IMR-90 (cell line): ENCODE results near the gene TUBB2B. TPM values are rescaled to one million over a fixed set of nuclear protein-coding genes. Genes with fewer than 3 reads are reported as not detected.

Experiments
- ATAC-seq: fragments of 200-7000 bp; cut with Tn5 transposase; 2 replicates; pipeline ENCODE4 v1.9.1; 2020; ENCODE audit warnings: low read depth, mild to moderate bottlenecking, moderate library complexity
- BruUV-seq: library from RNA; stranded (reverse); fragments of 400-500 nt; replicated peaks from 2 replicates; lab custom pipeline; 2021; lab: Mats Ljungman, UMichigan
- CTCF ChIA-PET: fragments of 300-600 bp; formaldehyde crosslinking; extraction: SDS; loops from one replicate; lab custom pipeline; 2021; ENCODE audit warnings: antibody characterized with exemption; lab: Yijun Ruan, JAX
- POLR2A ChIA-PET: fragments of 300-600 bp; sonication (Branson Sonifier 250); formaldehyde crosslinking; loops from one replicate; lab custom pipeline; 2022; ENCODE audit warnings: antibody characterized with exemption; ENCODE audit not compliant: unreplicated experiment; lab: Charles Lee
- DNase-seq: peaks from one replicate; pipeline ENCODE4 v3.0.0; 2013
- H2AFZ ChIP-seq: replicated peaks from 2 replicates; pipeline ENCODE3; 2013; ENCODE audit warnings: low read length, mild to moderate bottlenecking; ENCODE audit not compliant: poor library complexity
- H2AK5ac ChIP-seq: 2 replicates; pipeline ENCODE4 v1.6.1; 2013; ENCODE audit warnings: low read depth, low read length, inconsistent platforms
- H2AK9ac ChIP-seq: replicated peaks from 2 replicates; pipeline ENCODE3; 2013; ENCODE audit warnings: mild to moderate bottlenecking, low read depth, low read length, moderate library complexity; ENCODE audit not compliant: poor library complexity
- H2BK120ac ChIP-seq: 2 replicates; pipeline ENCODE4 v1.6.1; 2013; ENCODE audit warnings: low read depth, low read length, inconsistent platforms
- H2BK15ac ChIP-seq: 3 replicates; pipeline ENCODE4 v1.6.1; 2013; ENCODE audit warnings: low read depth, low read length, inconsistent platforms
- H2BK20ac ChIP-seq: 2 replicates; pipeline ENCODE4 v1.6.1; 2013; ENCODE audit warnings: low read depth, mild to moderate bottlenecking, inconsistent platforms, low read length, moderate library complexity
- H2BK5ac ChIP-seq: 2 replicates; pipeline ENCODE4 v1.6.1; 2013; ENCODE audit warnings: mild to moderate bottlenecking, low read depth, low read length, inconsistent platforms; ENCODE audit not compliant: poor library complexity, severe bottlenecking
- H3K14ac ChIP-seq: replicated peaks from 2 replicates; pipeline ENCODE4 v1.6.1; 2013; ENCODE audit warnings: low read depth, low read length, inconsistent platforms
- H3K18ac ChIP-seq: 2 replicates; pipeline ENCODE4 v1.6.1; 2013; ENCODE audit warnings: low read depth, low read length, control low read depth
- H3K23ac ChIP-seq: 2 replicates; pipeline ENCODE4 v1.6.1; 2013; ENCODE audit warnings: low read depth, low read length, inconsistent platforms
- H3K27ac ChIP-seq: 2 replicates; pipeline ENCODE4 v1.5.1; 2013; ENCODE audit warnings: mild to moderate bottlenecking, control low read depth, low read length; ENCODE audit not compliant: insufficient read depth
- H3K27me3 ChIP-seq: 2 replicates; pipeline ENCODE4 v1.6.1; 2013; ENCODE audit warnings: low read length; ENCODE audit not compliant: control insufficient read depth, insufficient read depth
- H3K36me3 ChIP-seq: 2 replicates; pipeline ENCODE4 v1.6.1; 2013; ENCODE audit warnings: low read length, mixed read lengths; ENCODE audit not compliant: control insufficient read depth, insufficient read depth
- H3K4ac ChIP-seq: 2 replicates; pipeline ENCODE4 v1.6.1; 2013; ENCODE audit warnings: low read depth, low read length, inconsistent platforms
- H3K4me1 ChIP-seq: 2 replicates; pipeline ENCODE4 v1.6.1; 2013; ENCODE audit warnings: low read length, mixed read lengths; ENCODE audit not compliant: control insufficient read depth, insufficient read depth
- H3K4me2 ChIP-seq: 2 replicates; pipeline ENCODE4 v1.6.1; 2013; ENCODE audit warnings: low read depth, mild to moderate bottlenecking, control low read depth, low read length, moderate library complexity
- H3K4me3 ChIP-seq: 2 replicates; pipeline ENCODE4 v1.5.1; 2013; ENCODE audit warnings: low read depth, mild to moderate bottlenecking, control low read depth, low read length, moderate library complexity; ENCODE audit not compliant: insufficient read depth
- H3K56ac ChIP-seq: 2 replicates; pipeline ENCODE4 v1.6.1; 2013; ENCODE audit warnings: low read length, inconsistent platforms; ENCODE audit not compliant: insufficient read depth; ENCODE audit errors: extremely low read depth
- H3K79me1 ChIP-seq, 2 experiments: 2 replicates each; pipeline ENCODE4 v1.6.1; 2013; ENCODE audit warnings: low read length in 2 of 2, inconsistent platforms in 1 of 2, low read depth in 1 of 2
- H3K9ac ChIP-seq: 2 replicates; pipeline ENCODE4 v1.6.1; 2013; ENCODE audit warnings: low read depth, low read length, control low read depth
- H3K9me1 ChIP-seq: 2 replicates; pipeline ENCODE4 v1.6.1; 2013; ENCODE audit warnings: low read length, inconsistent platforms; ENCODE audit not compliant: insufficient read depth
- H3K9me3 ChIP-seq: 2 replicates; pipeline ENCODE4 v1.6.1; 2013; ENCODE audit warnings: low read length; ENCODE audit not compliant: control insufficient read depth, insufficient read depth
- H4K20me1 ChIP-seq: 2 replicates; pipeline ENCODE4 v1.6.1; 2013; ENCODE audit warnings: low read length, inconsistent platforms; ENCODE audit not compliant: insufficient read depth
- H4K5ac ChIP-seq: 2 replicates; pipeline ENCODE4 v1.6.1; 2013; ENCODE audit warnings: mild to moderate bottlenecking, low read depth, low read length, control low read depth
- H4K8ac ChIP-seq, 2 experiments: 2 replicates each; pipeline ENCODE4 v1.6.1; 2013; ENCODE audit warnings: low read depth in 2 of 2, low read length in 2 of 2, control low read depth in 1 of 2, inconsistent platforms in 1 of 2
- H4K91ac ChIP-seq: 2 replicates; pipeline ENCODE4 v1.6.1; 2013; ENCODE audit warnings: low read depth, low read length, inconsistent platforms; ENCODE audit not compliant: insufficient read depth
- BHLHE40 ChIP-seq: fragments of 150-350 bp; IDR thresholded peaks from 2 replicates; pipeline ENCODE4 v1.6.1; 2016; ENCODE audit warnings: mild to moderate bottlenecking, low read depth, low read length
- CEBPB ChIP-seq: IDR thresholded peaks from 2 replicates; pipeline ENCODE4 v1.6.1; 2012; ENCODE audit warnings: low read depth, low read length, improper control_type of control experiment
- CHD1 ChIP-seq: IDR thresholded peaks from 2 replicates; pipeline ENCODE4 v1.6.1; 2012; ENCODE audit warnings: low read depth, low read length, improper control_type of control experiment
- CTCF ChIP-seq: conservative IDR thresholded peaks from 2 replicates; pipeline ENCODE4 v1.5.1; 2012; ENCODE audit warnings: mild to moderate bottlenecking, low read depth, low read length, improper control_type of control experiment
- ELK1 ChIP-seq: fragments of 150-350 bp; IDR thresholded peaks from 2 replicates; pipeline ENCODE4 v1.6.1; 2016; ENCODE audit warnings: low read depth, mild to moderate bottlenecking, low read length, moderate library complexity, borderline replicate concordance
- FOS ChIP-seq: fragments of 150-350 bp; IDR thresholded peaks from 2 replicates; pipeline ENCODE4 v1.6.1; 2016; ENCODE audit warnings: low read depth, low read length
- MAFK ChIP-seq: IDR thresholded peaks from 2 replicates; pipeline ENCODE4 v1.6.1; 2012; ENCODE audit warnings: low read depth, low read length, improper control_type of control experiment
- MAZ ChIP-seq: IDR thresholded peaks from 2 replicates; pipeline ENCODE4 v1.6.1; 2012; ENCODE audit warnings: low read depth, mild to moderate bottlenecking, low read length, improper control_type of control experiment, moderate library complexity, borderline replicate concordance
- MXI1 ChIP-seq: IDR thresholded peaks from 2 replicates; pipeline ENCODE4 v1.6.1; 2012; ENCODE audit warnings: low read depth, mild to moderate bottlenecking, low read length, moderate library complexity, borderline replicate concordance
- NFE2L2 ChIP-seq: fragments of 150-350 bp; IDR thresholded peaks from 2 replicates; pipeline ENCODE4 v1.6.1; 2016; ENCODE audit warnings: low read depth, mild to moderate bottlenecking, low read length
- POLR2A ChIP-seq: IDR thresholded peaks from 2 replicates; pipeline ENCODE4 v1.6.1; 2012; ENCODE audit warnings: mild to moderate bottlenecking, low read depth, low read length
- RAD21 ChIP-seq: IDR thresholded peaks from 2 replicates; pipeline ENCODE4 v1.6.1; 2012; ENCODE audit warnings: low read length, improper control_type of control experiment
- RCOR1 ChIP-seq: IDR thresholded peaks from 2 replicates; pipeline ENCODE4 v1.6.1; 2012; ENCODE audit warnings: mild to moderate bottlenecking, low read length, improper control_type of control experiment; ENCODE audit not compliant: insufficient replicate concordance
- RFX5 ChIP-seq: IDR thresholded peaks from 2 replicates; pipeline ENCODE4 v1.8.0; 2012; ENCODE audit warnings: low read depth, mild to moderate bottlenecking, low read length, moderate library complexity
- SMC3 ChIP-seq: fragments of 150-350 bp; IDR thresholded peaks from 2 replicates; pipeline ENCODE4 v1.6.1; 2016; ENCODE audit warnings: low read depth, mild to moderate bottlenecking, antibody characterized with exemption, low read length, moderate library complexity
- USF2 ChIP-seq: fragments of 150-350 bp; IDR thresholded peaks from 2 replicates; pipeline ENCODE4 v1.6.1; 2017; ENCODE audit warnings: mild to moderate bottlenecking, antibody characterized with exemption, low read length, low read depth
- WGBS, 2 experiments: methylation state at CpG; one replicate each; pipeline versions ENCODE4 v1.1.5 to v1.1.7; 2013; ENCODE audit warnings: missing lambda C conversion rate in 2 of 2; ENCODE audit not compliant: insufficient read length in 1 of 2; ENCODE audit errors: extremely low coverage in 2 of 2; 5-methylcytosine and 5-hydroxymethylcytosine counted together
- dilution Hi-C: fragments of 300-500 bp; cut with HindIII; formaldehyde crosslinking; loops from one replicate; pipeline ENCODE4 v1.14.3; 2018; ENCODE audit warnings: low sequenced_read_pairs; ENCODE audit not compliant: unreplicated experiment
- in situ Hi-C: fragments of 300-500 bp; cut with MboI; formaldehyde crosslinking; loops from 3 replicates; pipeline ENCODE4 v1.14.3; 2019; ENCODE audit warnings: low sequenced_read_pairs, inconsistent platforms, mixed read lengths
- intact Hi-C: fragments of 100-400 bp; cut with micrococcal nuclease; formaldehyde crosslinking; loops from 2 replicates; pipeline ENCODE4 v1.10.0; 2022
- polyA plus RNA-seq, 3 experiments: library from polyadenylated mRNA; depleted of rRNA; stranded (reverse); fragments of >200 nt; gene quantifications; 2 replicates each; pipeline ENCODE4 v1.2.3, GENCODE V29; 2012; ENCODE audit warnings: low replicate concordance in 1 of 3
- total RNA-seq: library from RNA; depleted of rRNA; stranded (reverse); fragments of >200 nt; gene quantifications from 2 replicates; pipeline ENCODE4 v1.2.3, GENCODE V29; 2012

The TUBB2B gene
- total and polyA plus RNA-seq, 2 of the 4 experiments (the other 2 are of a cell fraction) = 13.6 to 21.1 TPM

- Histone ChIP-seq H3K4me2 (peak overlapping the region; percentile 91; the same call in 1 of the 2 replicates), H4K91ac (no peak overlapping the region), H3K36me3 (no peaks in the 10 kb centered on the region), H2BK15ac (no peak overlapping the region), H3K27me3 (peaks cover 1% of the 10 kb centered on the region; the same call in 1 of the 2 replicates), H2AK5ac (no peak overlapping the region; the same call in 1 of the 2 replicates), H3K18ac (no peak overlapping the region), H3K9ac (no peak overlapping the region), H3K4me3 (peak overlapping the region; percentile 46), H3K27ac (no peak overlapping the region), H2AFZ (peak overlapping the region; percentile 93), H4K5ac (no peak overlapping the region; the same call in 1 of the 2 replicates), H4K8ac (peak overlapping the region in 1 of 2 experiments; percentile 1; a peak in 2 of 4 replicates), H3K23ac (no peak overlapping the region), H2BK5ac (no peak overlapping the region), H2BK20ac (no peak overlapping the region), H3K56ac (no peak overlapping the region), H3K79me1 (peaks cover 19 to 36% of the 10 kb centered on the region in 2 experiments; a peak in 3 of 4 replicates), H3K9me3 (no peaks in the 10 kb centered on the region), H3K9me1 (no peaks in the 10 kb centered on the region; the same call in 1 of the 2 replicates), H2AK9ac (peak overlapping the region; percentile 48), H2BK120ac (no peak overlapping the region), H3K4me1 (peaks cover 3% of the 10 kb centered on the region; the same call in 1 of the 2 replicates), H4K20me1 (peaks cover 21% of the 10 kb centered on the region), H3K14ac (no peak overlapping the region), H3K4ac (no peak overlapping the region)
- ChIA-PET POLR2A (no interaction called here), CTCF (no interaction called here)
- in situ Hi-C loops = loop anchor here (10.0 kb wide), 1 partner anchor 263 kb away; the partner anchor contains the start of gene NQO2
- ATAC-seq (no peak), DNase-seq (no peak)
- intact Hi-C loops = loop anchor here (2.0 to 5.0 kb wide), 3 partner anchors 101 to 191 kb away; partner anchors contain the start of genes RIPK1 and TUBB2A
- dilution Hi-C loops = no loop called here
- 100% methylated on average over 1 of the region's 12 CpGs; no CpG with 5 or more reads in 1 of the 2 experiments for WGBS, 2 experiments
- BruUV-seq = no TSS peak
- no peak for TF ChIP-seq POLR2A
- TF ChIP-seq USF2 = no peak
- TF ChIP-seq MXI1 = no peak
- TF ChIP-seq RCOR1 = no peak
- TF ChIP-seq RFX5 = no peak
- TF ChIP-seq BHLHE40 = no peak
- TF ChIP-seq SMC3 = no peak
- TF ChIP-seq MAZ = no peak
- no peak for TF ChIP-seq CEBPB
- TF ChIP-seq CHD1 = no peak
- no peak for TF ChIP-seq CTCF
- no peak for TF ChIP-seq FOS
- no peak for TF ChIP-seq MAFK
- TF ChIP-seq RAD21 = no peak
- no peak for TF ChIP-seq NFE2L2
- no peak for TF ChIP-seq ELK1
Measured at GRCh38 chr6:3258201-3258600, 30.7 kb upstream of the TUBB2B start.
